ENCODE results near the gene VEGFA.

VEGFA gene

DNA sequence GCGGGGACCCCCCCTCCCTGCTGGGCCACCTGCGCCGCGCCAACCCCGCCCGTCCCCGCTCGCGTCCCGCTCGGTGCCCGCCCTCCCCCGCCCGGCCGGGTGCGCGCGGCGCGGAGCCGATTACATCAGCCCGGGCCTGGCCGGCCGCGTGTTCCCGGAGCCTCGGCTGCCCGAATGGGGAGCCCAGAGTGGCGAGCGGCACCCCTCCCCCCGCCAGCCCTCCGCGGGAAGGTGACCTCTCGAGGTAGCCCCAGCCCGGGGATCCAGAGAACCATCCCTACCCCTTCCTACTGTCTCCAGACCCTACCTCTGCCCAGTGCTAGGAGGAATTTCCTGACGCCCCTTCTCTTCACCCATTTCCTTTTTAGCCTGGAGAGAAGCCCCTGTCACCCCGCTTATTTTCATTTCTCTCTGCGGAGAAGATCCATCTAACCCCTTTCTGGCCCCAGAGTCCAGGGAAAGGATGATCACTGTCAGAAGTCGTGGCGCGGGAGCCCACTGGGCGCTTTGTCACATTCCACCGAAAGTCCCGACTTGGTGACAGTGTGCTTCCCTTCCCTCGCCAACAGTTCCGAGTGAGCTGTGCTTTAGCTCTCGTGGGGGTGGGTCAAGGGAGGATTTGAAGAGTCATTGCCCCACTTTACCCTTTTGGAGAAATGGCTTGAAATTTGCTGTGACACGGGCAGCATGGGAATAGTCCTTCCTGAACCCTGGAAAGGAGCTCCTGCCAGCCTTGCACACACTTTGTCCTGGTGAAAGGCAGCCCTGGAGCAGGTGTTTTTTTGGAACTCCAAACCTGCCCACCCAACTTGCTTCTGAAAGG, 2.1 kb downstream of the VEGFA start:
- in situ Hi-C loops (cut with MboI; ENCODE audit: low sequenced_read_pairs), result loop anchor here (10.0 kb wide), 1 partner anchor 303 kb away; no protein-coding TSS in a partner anchor

DNA sequence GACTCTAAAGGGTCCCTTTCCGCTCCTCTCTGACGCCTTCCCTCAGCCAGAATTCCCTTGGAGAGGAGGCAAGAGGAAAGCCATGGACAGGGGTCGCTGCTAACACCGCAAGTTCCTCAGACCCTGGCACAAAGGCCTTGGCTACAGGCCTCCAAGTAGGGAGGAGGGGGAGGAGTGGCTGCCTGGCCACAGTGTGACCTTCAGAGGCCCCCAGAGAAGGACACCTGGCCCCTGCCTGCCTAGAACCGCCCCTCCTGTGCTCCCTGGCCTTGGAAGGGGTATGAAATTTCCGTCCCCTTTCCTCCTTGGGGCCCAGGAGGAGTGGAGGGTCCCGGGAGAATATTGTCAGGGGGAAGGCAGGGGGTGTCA, 2.7 kb downstream of the VEGFA start:
- in situ Hi-C loops (cut with MboI; ENCODE audit: low sequenced_read_pairs), result loop anchor here (10.0 kb wide), 1 partner anchor 302 kb away; no protein-coding TSS in a partner anchor

DNA sequence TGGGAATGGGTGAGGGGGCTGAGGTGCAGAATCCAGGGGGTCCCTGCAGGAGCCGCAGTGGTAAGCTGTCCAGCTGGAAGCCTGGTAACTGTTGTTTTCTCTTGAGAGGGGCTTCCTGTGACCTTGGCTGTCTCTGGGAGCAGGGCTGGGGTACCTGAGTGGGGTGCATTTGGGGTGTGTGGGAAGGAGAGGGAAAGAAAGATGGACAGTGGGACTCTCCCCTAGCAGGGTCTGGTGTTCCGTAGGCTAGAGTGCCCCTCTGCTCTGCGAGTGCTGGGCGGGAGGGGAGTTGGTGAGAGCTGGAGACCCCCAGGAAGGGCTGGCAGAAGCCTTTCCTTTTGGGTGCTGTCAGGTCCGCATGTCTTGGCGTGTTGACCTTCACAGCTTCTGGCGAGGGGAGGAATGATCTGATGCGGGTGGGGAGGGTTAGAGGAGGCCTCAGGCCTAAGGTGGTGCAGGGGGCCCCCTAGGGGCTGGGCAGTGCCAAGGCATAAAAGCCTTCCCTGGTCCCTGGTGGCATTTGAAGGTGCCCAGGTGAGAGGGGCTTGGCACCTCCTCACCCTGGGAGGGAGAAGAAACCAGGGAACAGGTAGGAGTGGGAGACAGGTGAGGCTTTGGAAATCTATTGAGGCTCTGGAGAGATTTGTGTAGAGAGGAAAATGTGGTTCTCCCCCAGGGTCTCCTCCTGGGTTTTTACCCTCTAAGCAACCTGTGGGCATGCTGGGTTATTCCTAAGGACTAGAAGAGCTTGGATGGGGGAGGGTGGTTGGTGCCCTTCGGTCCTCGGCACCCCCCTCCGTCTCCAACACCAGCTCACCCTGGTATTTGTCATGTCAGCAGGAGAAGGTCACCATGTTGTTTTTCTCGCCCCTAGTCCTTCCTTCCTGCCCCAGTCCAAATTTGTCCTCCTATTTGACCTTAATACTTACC, 3.3 kb downstream of the VEGFA start:
- in situ Hi-C loops (cut with MboI; ENCODE audit: low sequenced_read_pairs), result loop anchor here (10.0 kb wide), 1 partner anchor 301 kb away; no protein-coding TSS in a partner anchor

DNA sequence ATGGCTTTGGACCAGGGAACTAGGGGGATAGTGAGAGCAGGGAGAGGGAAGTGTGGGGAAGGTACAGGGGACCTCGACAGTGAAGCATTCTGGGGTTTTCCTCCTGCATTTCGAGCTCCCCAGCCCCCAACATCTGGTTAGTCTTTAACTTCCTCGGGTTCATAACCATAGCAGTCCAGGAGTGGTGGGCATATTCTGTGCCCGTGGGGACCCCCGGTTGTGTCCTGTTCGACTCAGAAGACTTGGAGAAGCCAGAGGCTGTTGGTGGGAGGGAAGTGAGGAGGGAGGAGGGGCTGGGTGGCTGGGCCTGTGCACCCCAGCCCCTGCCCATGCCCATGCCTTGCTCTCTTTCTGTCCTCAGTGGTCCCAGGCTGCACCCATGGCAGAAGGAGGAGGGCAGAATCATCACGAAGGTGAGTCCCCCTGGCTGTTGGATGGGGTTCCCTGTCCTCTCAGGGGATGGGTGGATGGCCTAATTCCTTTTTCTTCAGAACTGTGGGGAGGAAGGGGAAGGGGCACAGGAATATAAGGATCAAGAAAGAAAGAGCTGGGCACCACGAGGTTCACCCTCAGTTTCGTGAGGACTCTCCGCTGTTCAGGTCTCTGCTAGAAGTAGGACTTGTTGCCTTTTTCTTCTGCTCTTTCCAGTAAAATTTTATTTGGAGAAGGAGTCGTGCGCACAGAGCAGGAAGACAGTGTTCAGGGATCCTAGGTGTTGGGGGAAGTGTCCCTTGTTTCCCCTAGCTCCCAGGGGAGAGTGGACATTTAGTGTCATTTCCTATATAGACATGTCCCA, 4.2 kb downstream of the VEGFA start:
- in situ Hi-C loops (cut with MboI; ENCODE audit: low sequenced_read_pairs), result loop anchor here (10.0 kb wide), 1 partner anchor 301 kb away; no protein-coding TSS in a partner anchor

DNA sequence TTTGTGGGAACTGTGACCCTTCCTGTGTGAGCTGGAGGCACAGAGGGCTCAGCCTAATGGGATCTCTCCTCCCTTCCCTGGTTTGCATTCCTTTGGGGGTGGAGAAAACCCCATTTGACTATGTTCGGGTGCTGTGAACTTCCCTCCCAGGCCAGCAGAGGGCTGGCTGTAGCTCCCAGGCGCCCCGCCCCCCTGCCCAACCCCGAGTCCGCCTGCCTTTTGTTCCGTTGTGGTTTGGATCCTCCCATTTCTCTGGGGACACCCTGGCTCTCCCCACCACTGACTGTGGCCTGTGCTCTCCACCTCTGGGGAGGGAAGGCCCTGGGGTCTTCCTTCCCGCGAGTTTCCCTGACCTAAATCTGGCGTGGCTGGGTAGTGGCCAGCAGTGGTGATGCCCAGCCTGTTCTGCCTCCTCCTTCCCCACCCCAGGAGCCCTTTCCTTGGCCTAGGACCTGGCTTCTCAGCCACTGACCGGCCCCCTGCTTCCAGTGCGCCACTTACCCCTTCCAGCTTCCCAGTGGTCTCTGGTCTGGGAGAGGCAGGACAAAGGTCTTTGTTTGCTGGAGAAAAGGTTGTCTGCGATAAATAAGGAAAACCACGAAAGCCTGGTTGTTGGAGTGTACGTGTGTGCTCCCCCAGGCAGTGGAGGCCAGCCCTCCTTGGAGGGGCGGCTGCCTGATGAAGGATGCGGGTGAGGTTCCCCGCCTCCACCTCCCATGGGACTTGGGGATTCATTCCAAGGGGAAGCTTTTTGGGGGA, 4.9 kb downstream of the VEGFA start:
- in situ Hi-C loops (cut with MboI; ENCODE audit: low sequenced_read_pairs), result loop anchor here (10.0 kb wide), 1 partner anchor 300 kb away; no protein-coding TSS in a partner anchor

DNA sequence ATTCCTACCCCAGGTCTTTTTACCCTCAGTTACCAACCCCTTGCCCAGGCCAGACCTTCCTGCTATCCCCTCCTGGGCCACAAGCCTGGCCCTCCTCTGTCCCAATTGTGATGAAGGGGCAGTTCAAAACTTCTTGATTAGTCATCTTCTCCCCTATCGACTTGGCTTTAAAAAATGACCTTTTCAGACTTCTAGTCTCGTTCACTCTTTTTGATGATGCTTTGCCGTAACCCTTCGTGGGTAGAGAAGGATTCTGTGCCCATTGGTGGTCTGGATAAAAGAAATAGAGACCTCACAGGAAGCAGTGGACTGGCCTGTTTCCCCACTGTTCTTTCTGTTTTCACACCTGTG, 5.5 kb downstream of the VEGFA start:
- in situ Hi-C loops (cut with MboI; ENCODE audit: low sequenced_read_pairs), result loop anchor here (10.0 kb wide), 1 partner anchor 299 kb away; no protein-coding TSS in a partner anchor

DNA sequence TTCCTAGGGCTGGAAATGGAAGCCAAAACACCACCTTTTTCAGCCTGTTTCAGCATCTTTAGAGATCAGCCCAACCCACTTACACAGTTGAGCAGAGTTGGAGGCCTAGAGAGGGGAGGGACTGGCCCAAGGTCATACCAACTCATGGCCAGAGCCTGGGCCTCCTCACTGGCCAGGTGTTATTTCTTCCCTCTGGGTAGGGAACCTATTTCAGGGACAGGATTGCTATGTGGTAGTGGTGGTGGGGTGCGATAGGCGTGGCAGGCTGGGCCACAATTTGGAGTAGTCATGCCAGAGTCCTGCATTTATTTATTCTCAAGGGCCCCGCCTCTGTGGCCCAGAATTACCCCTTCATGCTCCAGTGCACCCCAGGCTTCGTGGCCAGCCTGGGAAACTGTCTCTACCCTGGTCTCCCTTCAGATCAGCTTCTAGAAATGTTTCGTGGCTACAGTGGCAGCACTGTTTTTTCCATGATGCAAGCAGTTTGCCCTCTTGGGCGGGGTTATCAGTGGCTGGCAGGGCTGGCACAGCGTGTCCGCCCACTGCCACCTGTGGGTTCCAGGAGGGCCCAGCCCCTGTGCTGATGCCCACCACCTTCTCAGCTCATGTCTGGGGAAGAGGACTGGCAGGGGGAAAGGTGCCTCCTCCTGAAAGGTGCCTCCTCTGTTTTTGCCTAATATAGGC, 6.2 kb downstream of the VEGFA start:
- in situ Hi-C loops (cut with MboI; ENCODE audit: low sequenced_read_pairs), result loop anchor here (10.0 kb wide), 1 partner anchor 299 kb away; no protein-coding TSS in a partner anchor

DNA sequence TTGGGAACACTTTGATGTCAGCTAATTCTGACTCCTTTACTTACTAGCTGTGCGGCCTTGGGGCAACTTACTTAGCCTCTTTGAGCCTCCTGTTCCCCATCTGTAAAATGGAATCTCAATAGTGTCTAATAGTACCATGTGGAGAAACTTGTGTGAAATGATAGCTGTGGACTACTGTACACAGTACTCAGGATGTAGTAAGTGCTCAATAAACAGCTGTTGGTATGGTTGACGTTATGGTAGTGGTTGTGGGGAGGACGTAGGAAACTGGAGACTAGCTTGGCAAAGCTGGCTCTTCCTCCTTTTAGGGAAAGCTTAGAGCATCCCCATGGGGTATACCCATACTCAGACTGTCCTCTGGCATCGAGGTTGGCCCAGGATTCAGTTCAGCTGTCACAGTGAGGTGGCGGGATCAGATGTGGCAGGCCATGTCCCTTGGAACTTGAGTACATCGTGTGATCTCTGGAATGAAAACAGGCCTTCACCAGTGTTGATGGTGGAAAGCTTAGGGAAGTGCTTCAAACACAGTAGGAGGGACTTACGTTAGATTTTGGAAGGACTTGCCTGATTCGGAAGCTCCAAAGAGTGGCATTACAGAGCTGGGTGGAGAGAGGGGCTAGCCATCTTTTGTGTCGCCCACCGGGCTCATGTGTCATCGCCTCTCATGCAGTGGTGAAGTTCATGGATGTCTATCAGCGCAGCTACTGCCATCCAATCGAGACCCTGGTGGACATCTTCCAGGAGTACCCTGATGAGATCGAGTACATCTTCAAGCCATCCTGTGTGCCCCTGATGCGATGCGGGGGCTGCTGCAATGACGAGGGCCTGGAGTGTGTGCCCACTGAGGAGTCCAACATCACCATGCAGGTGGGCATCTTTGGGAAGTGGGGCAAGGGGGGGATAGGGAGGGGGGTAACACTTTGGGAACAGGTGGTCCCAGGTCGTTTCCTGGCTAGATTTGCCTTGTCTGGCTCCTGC, 7.1 kb downstream of the VEGFA start:
- in situ Hi-C loops (cut with MboI; ENCODE audit: low sequenced_read_pairs), result loop anchor here (10.0 kb wide), 1 partner anchor 298 kb away; no protein-coding TSS in a partner anchor

DNA sequence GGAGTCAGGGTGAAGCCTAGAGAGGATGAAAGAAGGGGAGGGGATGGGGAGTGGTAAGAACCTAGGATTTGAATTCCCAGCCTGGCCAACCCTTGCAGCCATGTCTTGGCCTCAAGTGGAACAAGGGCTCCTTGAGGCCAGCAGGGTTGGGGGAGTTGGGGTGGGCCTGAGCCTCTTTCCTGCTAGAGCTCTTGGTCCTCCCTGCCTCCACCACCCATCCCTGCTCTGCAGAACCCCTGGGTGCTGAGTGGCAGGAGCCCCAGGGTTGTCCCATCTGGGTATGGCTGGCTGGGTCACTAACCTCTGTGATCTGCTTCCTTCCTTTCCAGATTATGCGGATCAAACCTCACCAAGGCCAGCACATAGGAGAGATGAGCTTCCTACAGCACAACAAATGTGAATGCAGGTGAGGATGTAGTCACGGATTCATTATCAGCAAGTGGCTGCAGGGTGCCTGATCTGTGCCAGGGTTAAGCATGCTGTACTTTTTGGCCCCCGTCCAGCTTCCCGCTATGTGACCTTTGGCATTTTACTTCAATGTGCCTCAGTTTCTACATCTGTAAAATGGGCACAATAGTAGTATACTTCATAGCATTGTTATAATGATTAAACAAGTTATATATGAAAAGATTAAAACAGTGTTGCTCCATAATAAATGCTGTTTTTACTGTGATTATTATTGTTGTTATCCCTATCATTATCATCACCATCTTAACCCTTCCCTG, 8.3 kb downstream of the VEGFA start:
- in situ Hi-C loops (cut with MboI; ENCODE audit: low sequenced_read_pairs), result loop anchor here (10.0 kb wide), 1 partner anchor 297 kb away; no protein-coding TSS in a partner anchor

DNA sequence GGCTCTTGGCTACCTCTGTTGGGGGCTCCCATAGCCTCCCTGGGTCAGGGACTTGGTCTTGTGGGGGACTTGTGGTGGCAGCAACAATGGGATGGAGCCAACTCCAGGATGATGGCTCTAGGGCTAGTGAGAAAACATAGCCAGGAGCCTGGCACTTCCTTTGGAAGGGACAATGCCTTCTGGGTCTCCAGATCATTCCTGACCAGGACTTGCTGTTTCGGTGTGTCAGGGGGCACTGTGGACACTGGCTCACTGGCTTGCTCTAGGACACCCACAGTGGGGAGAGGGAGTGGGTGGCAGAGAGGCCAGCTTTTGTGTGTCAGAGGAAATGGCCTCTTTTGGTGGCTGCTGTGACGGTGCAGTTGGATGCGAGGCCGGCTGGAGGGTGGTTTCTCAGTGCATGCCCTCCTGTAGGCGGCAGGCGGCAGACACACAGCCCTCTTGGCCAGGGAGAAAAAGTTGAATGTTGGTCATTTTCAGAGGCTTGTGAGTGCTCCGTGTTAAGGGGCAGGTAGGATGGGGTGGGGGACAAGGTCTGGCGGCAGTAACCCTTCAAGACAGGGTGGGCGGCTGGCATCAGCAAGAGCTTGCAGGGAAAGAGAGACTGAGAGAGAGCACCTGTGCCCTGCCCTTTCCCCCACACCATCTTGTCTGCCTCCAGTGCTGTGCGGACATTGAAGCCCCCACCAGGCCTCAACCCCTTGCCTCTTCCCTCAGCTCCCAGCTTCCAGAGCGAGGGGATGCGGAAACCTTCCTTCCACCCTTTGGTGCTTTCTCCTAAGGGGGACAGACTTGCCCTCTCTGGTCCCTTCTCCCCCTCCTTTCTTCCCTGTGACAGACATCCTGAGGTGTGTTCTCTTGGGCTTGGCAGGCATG, 9.2 kb downstream of the VEGFA start:
- in situ Hi-C loops (cut with MboI; ENCODE audit: low sequenced_read_pairs), result loop anchor here (10.0 kb wide), 1 partner anchor 296 kb away; no protein-coding TSS in a partner anchor

DNA sequence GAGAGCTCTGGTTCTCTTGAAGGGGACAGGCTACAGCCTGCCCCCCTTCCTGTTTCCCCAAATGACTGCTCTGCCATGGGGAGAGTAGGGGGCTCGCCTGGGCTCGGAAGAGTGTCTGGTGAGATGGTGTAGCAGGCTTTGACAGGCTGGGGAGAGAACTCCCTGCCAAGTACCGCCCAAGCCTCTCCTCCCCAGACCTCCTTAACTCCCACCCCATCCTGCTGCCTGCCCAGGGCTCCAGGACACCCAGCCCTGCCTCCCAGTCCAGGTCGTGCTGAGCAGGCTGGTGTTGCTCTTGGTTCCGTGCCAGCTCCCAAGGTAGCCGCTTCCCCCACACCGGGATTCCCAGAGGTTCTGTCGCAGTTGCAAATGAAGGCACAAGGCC, 9.8 kb downstream of the VEGFA start:
- in situ Hi-C loops (cut with MboI; ENCODE audit: low sequenced_read_pairs), result loop anchor here (10.0 kb wide), 1 partner anchor 295 kb away; no protein-coding TSS in a partner anchor

DNA sequence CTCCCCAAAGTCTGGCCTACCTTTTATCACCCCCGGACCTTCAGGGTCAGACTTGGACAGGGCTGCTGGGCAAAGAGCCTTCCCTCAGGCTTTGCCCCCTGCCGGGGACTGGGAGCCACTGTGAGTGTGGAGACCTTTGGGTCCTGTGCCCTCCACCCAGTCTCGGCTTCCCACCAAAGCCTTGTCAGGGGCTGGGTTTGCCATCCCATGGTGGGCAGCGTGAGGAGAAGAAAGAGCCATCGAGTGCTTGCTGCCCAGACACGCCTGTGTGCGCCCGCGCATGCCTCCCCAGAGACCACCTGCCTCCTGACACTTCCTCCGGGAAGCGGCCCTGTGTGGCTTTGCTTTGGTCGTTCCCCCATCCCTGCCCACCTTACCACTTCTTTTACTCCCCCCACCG, 10.3 kb downstream of the VEGFA start:
- in situ Hi-C loops (cut with MboI; ENCODE audit: low sequenced_read_pairs), result no loop called here

DNA sequence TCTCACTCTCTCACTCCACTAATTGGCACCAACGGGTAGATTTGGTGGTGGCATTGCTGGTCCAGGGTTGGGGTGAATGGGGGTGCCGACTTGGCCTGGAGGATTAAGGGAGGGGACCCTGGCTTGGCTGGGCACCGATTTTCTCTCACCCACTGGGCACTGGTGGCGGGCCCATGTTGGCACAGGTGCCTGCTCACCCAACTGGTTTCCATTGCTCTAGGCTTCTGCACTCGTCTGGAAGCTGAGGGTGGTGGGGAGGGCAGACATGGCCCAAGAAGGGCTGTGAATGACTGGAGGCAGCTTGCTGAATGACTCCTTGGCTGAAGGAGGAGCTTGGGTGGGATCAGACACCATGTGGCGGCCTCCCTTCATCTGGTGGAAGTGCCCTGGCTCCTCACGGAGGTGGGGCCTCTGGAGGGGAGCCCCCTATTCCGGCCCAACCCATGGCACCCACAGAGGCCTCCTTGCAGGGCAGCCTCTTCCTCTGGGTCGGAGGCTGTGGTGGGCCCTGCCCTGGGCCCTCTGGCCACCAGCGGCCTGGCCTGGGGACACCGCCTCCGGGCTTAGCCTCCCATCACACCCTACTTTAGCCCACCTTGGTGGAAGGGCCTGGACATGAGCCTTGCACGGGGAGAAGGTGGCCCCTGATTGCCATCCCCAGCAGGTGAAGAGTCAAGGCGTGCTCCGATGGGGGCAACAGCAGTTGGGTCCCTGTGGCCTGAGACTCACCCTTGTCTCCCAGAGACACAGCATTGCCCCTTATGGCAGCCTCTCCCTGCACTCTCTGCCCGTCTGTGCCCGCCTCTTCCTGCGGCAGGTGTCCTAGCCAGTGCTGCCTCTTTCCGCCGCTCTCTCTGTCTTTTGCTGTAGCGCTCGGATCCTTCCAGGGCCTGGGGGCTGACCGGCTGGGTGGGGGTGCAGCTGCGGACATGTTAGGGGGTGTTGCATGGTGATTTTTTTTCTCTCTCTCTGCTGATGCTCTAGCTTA, 11.2 kb downstream of the VEGFA start:
- in situ Hi-C loops (cut with MboI; ENCODE audit: low sequenced_read_pairs), result no loop called here

DNA sequence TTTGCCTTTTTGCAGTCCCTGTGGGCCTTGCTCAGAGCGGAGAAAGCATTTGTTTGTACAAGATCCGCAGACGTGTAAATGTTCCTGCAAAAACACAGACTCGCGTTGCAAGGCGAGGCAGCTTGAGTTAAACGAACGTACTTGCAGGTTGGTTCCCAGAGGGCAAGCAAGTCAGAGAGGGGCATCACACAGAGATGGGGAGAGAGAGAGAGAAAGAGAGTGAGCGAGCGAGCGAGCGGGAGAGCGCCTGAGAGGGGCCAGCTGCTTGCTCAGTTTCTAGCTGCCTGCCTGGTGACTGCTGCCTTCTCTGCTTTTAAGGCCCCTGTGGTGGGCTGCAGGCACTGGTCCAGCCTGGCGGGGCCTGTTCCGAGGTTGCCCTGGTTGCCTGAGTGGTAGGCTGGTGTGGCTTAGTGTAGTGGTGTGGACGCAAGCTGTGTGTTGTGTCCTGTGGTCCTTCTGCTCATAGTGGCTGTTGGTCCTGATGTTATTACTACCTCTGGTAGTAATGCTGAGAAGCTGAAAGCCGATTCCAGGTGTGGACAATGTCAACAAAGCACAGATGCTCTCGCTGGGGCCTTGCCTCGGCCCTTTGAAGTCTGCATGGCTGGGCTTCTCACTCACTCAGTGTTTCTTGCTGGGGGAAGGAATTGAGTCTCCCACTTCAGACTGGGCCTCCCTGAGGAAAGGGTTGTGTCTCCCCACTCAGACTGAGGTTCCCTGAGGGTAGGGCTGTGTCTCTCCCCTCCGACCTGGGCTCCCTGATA, 12.1 kb downstream of the VEGFA start:
- in situ Hi-C loops (cut with MboI; ENCODE audit: low sequenced_read_pairs), result no loop called here
